ENCODE results near the gene NAV2. TPM values are rescaled to one million over a fixed set of nuclear protein-coding genes. Genes with fewer than 3 reads are reported as not detected.

The NAV2 gene
- total and polyA plus RNA-seq, 4 donors = 5.0 to 250 (median 51.4) TPM

- intact Hi-C loops (cut with DNase I) = loop anchor here in 1 of 2 donors (10.0 kb wide), 1 partner anchor 392 kb away; no protein-coding TSS in a partner anchor
Measured at GRCh38 chr11:20117291-20117690, 404.7 kb downstream of the NAV2 start.

DNA sequence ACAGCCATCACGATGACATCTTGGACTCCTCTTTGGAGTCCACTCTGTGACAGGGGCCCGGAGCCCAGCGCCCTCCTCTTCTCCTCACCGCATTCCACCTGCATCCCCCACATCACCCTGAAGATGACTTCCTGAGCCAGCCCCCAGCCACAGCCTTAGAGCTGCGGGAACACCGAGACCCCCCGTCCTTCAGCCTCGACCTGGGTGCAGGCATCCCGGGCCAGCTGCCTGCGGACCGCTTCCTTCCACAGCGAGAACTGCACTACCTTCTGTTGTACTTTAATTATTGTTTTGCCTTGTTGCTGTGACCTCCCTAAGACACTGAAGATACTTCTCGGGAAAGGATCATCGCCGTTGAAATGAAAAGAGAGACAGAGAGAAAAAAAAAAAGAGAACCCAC lies 405.6 kb downstream of the NAV2 start:
- H3K27me3 ChIP-seq (ENCODE audit: control insufficient read depth in 1 of 2, insufficient read depth in 2 of 2, low read length in 1 of 2) = no peaks in the 10 kb centered on the region
- ATAC-seq (ENCODE audit: low FRiP score) = no peak
- intact Hi-C loops (cut with DNase I) = loop anchor here in 1 of 2 donors (10.0 kb wide), 1 partner anchor 393 kb away; no protein-coding TSS in a partner anchor
- H3K4me3 ChIP-seq (ENCODE audit: low read length in 2 of 2) = no peak overlapping the region
- H3K36me3 ChIP-seq (ENCODE audit: control insufficient read depth in 1 of 2, insufficient read depth in 2 of 2, low read length in 1 of 2) = peaks cover 2 to 6% of the 10 kb centered on the region in 2 donors
- H3K9me3 ChIP-seq (ENCODE audit: control insufficient read depth, low read length) = no peaks in the 10 kb centered on the region
- DNase-seq = no peak
- H3K4me1 ChIP-seq (ENCODE audit: control insufficient read depth in 1 of 2, insufficient read depth in 2 of 2, low read length in 2 of 2) = no peaks in the 10 kb centered on the region
- 89 to 92% methylated on average over 15 of the region's 15 CpGs for WGBS, 2 donors
- H3K27ac ChIP-seq (ENCODE audit: low read depth in 1 of 2, low read length in 2 of 2) = no peak overlapping the region

More at GRCh38 chr11:20117291-20117690, 404.7 kb downstream of the NAV2 start:
- Histone ChIP-seq H3K27ac (ENCODE audit: low read depth in 1 of 2, low read length in 2 of 2) (peak overlapping the region in 1 of 2 donors; percentile 4), H3K9me3 (ENCODE audit: control insufficient read depth, low read length) (no peaks in the 10 kb centered on the region), H3K4me1 (ENCODE audit: control insufficient read depth in 1 of 2, insufficient read depth in 2 of 2, low read length in 2 of 2) (peaks cover 0 to 6% of the 10 kb centered on the region in 2 donors), H3K36me3 (ENCODE audit: control insufficient read depth in 1 of 2, insufficient read depth in 2 of 2, low read length in 1 of 2) (peaks cover 2 to 6% of the 10 kb centered on the region in 2 donors), H3K4me3 (ENCODE audit: low read length in 2 of 2) (no peak overlapping the region), H3K27me3 (ENCODE audit: control insufficient read depth in 1 of 2, insufficient read depth in 2 of 2, low read length in 1 of 2) (no peaks in the 10 kb centered on the region)
- DNase-seq = no peak
- WGBS, 2 donors = 23 to 25% methylated on average over 5 of the region's 5 CpGs
- no peak for ATAC-seq (ENCODE audit: low FRiP score)

DNA sequence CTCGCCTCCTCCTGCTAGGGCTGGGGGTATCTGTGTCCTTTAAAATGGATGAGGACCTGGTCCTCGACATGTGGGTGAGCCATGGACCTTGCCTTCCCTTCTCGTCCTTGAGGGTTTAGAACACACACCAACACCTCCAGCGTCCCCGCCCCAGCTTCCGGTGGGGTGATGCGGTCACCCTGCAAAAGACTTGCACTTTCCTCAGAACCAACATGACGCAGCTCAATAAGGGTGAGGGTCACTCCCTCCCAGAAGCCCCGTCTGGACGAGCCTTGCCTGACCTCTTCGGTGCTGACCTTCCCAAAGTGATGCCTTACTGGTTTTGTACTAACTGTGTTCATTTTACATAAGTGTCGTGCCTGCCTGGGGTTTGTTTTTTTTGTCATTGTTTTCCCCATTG lies 406.7 kb downstream of the NAV2 start:
- H3K9me3 ChIP-seq (ENCODE audit: control insufficient read depth, low read length) = no peaks in the 10 kb centered on the region
- no peak for ATAC-seq (ENCODE audit: low FRiP score)
- intact Hi-C loops (cut with DNase I) = loop anchor here in 1 of 2 donors (10.0 kb wide), 1 partner anchor 395 kb away; no protein-coding TSS in a partner anchor
- no peak overlapping the region for H3K27ac ChIP-seq (ENCODE audit: low read depth in 1 of 2, low read length in 2 of 2)
- no peaks in the 10 kb centered on the region for H3K27me3 ChIP-seq (ENCODE audit: control insufficient read depth in 1 of 2, insufficient read depth in 2 of 2, low read length in 1 of 2)
- peaks cover 2 to 6% of the 10 kb centered on the region in 2 donors for H3K36me3 ChIP-seq (ENCODE audit: control insufficient read depth in 1 of 2, insufficient read depth in 2 of 2, low read length in 1 of 2)
- no peak for DNase-seq
- WGBS, 2 donors = 86 to 87% methylated on average over 12 of the region's 12 CpGs
- H3K4me3 ChIP-seq (ENCODE audit: low read length in 2 of 2) = no peak overlapping the region
- H3K4me1 ChIP-seq (ENCODE audit: control insufficient read depth in 1 of 2, insufficient read depth in 2 of 2, low read length in 2 of 2) = no peaks in the 10 kb centered on the region

- no peaks in the 10 kb centered on the region for H3K27me3 ChIP-seq (ENCODE audit: control insufficient read depth in 1 of 2, insufficient read depth in 2 of 2, low read length in 1 of 2)
- peak overlapping the region in 1 of 2 donors; percentile 21 for H3K27ac ChIP-seq (ENCODE audit: low read depth in 1 of 2, low read length in 2 of 2)
- no peaks in the 10 kb centered on the region for H3K9me3 ChIP-seq (ENCODE audit: control insufficient read depth, low read length)
- no peaks in the 10 kb centered on the region for H3K4me1 ChIP-seq (ENCODE audit: control insufficient read depth in 1 of 2, insufficient read depth in 2 of 2, low read length in 2 of 2)
- no peak for ATAC-seq (ENCODE audit: low FRiP score)
- 75% methylated on average over 7 of the region's 7 CpGs for WGBS, 2 donors
- DNase-seq = no peak
- intact Hi-C loops (cut with DNase I) = no loop called here
- H3K36me3 ChIP-seq (ENCODE audit: control insufficient read depth in 1 of 2, insufficient read depth in 2 of 2, low read length in 1 of 2) = peaks cover 2 to 6% of the 10 kb centered on the region in 2 donors
- H3K4me3 ChIP-seq (ENCODE audit: low read length in 2 of 2) = no peak overlapping the region
Measured at GRCh38 chr11:20120134-20120925, 407.7 kb downstream of the NAV2 start.

GRCh38 chr11:20122131-20122530 lies 409.5 kb downstream of the NAV2 start:
- DNase-seq (no peak), ATAC-seq (ENCODE audit: low FRiP score) (no peak)
- 69 to 74% methylated on average over 3 of the region's 3 CpGs for WGBS, 2 donors
- H3K27me3 ChIP-seq (ENCODE audit: control insufficient read depth in 1 of 2, insufficient read depth in 2 of 2, low read length in 1 of 2) = no peaks in the 10 kb centered on the region
- H3K4me3 ChIP-seq (ENCODE audit: low read length in 2 of 2) = no peak overlapping the region
- no peak overlapping the region for H3K27ac ChIP-seq (ENCODE audit: low read depth in 1 of 2, low read length in 2 of 2)
- peaks cover 2 to 6% of the 10 kb centered on the region in 2 donors for H3K36me3 ChIP-seq (ENCODE audit: control insufficient read depth in 1 of 2, insufficient read depth in 2 of 2, low read length in 1 of 2)
- intact Hi-C loops (cut with DNase I) = no loop called here
- H3K4me1 ChIP-seq (ENCODE audit: control insufficient read depth in 1 of 2, insufficient read depth in 2 of 2, low read length in 2 of 2) = no peaks in the 10 kb centered on the region
- H3K9me3 ChIP-seq (ENCODE audit: control insufficient read depth, low read length) = no peaks in the 10 kb centered on the region

GRCh38 chr11:20125927-20126326 lies 413.3 kb downstream of the NAV2 start:
- intact Hi-C loops (cut with DNase I) = loop anchor here in 1 of 2 donors (5.0 kb wide), 2 partner anchors 179 to 569 kb away; no protein-coding TSS in a partner anchor
- Histone ChIP-seq H3K4me1 (ENCODE audit: control insufficient read depth in 1 of 2, insufficient read depth in 2 of 2, low read length in 2 of 2) (no peaks in the 10 kb centered on the region), H3K9me3 (ENCODE audit: control insufficient read depth, low read length) (no peaks in the 10 kb centered on the region), H3K27ac (ENCODE audit: low read depth in 1 of 2, low read length in 2 of 2) (no peak overlapping the region), H3K4me3 (ENCODE audit: low read length in 2 of 2) (no peak overlapping the region), H3K27me3 (ENCODE audit: control insufficient read depth in 1 of 2, insufficient read depth in 2 of 2, low read length in 1 of 2) (no peaks in the 10 kb centered on the region), H3K36me3 (ENCODE audit: control insufficient read depth in 1 of 2, insufficient read depth in 2 of 2, low read length in 1 of 2) (no peaks in the 10 kb centered on the region)
- no peak for DNase-seq
- WGBS, 2 donors = 25 to 28% methylated on average over 6 of the region's 6 CpGs
- no peak for ATAC-seq (ENCODE audit: low FRiP score)

DNA sequence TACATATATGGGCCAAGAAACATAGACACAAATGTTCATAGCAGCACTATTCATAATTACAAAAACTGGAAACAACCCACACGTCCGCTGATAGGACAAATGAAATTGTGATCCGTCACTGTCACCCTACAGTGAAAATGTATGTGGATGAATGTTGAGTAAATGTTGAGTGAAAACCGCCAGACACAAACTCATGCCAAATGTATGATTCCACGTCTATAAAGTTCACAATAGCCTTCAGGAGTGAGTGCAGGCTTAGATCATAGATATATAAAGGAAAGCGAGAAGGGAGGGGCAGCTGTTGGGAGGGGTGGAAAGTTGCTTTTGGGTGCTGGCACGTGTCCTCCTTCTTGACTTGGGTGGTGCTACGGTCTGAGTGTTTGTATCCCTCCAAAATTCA lies 414.1 kb downstream of the NAV2 start:
- 29 to 39% methylated on average over 8 of the region's 8 CpGs for WGBS, 2 donors
- DNase-seq (no peak), ATAC-seq (ENCODE audit: low FRiP score) (no peak)
- intact Hi-C loops (cut with DNase I) = loop anchor here in 1 of 2 donors (5.0 kb wide), 2 partner anchors 179 to 569 kb away; no protein-coding TSS in a partner anchor
- Histone ChIP-seq H3K36me3 (ENCODE audit: control insufficient read depth in 1 of 2, insufficient read depth in 2 of 2, low read length in 1 of 2) (no peaks in the 10 kb centered on the region), H3K27ac (ENCODE audit: low read depth in 1 of 2, low read length in 2 of 2) (no peak overlapping the region), H3K4me3 (ENCODE audit: low read length in 2 of 2) (no peak overlapping the region), H3K4me1 (ENCODE audit: control insufficient read depth in 1 of 2, insufficient read depth in 2 of 2, low read length in 2 of 2) (no peaks in the 10 kb centered on the region), H3K9me3 (ENCODE audit: control insufficient read depth, low read length) (no peaks in the 10 kb centered on the region), H3K27me3 (ENCODE audit: control insufficient read depth in 1 of 2, insufficient read depth in 2 of 2, low read length in 1 of 2) (no peaks in the 10 kb centered on the region)

GRCh38 chr11:20127671-20128527 lies 415.3 kb downstream of the NAV2 start:
- intact Hi-C loops (cut with DNase I) = loop anchor here in 1 of 2 donors (5.0 kb wide), 2 partner anchors 181 to 571 kb away; no protein-coding TSS in a partner anchor
- no peaks in the 10 kb centered on the region for H3K27me3 ChIP-seq (ENCODE audit: control insufficient read depth in 1 of 2, insufficient read depth in 2 of 2, low read length in 1 of 2)
- peak overlapping the region in 1 of 2 donors; percentile 13 for H3K27ac ChIP-seq (ENCODE audit: low read depth in 1 of 2, low read length in 2 of 2)
- 64 to 65% methylated on average over 16 of the region's 16 CpGs for WGBS, 2 donors
- no peaks in the 10 kb centered on the region for H3K36me3 ChIP-seq (ENCODE audit: control insufficient read depth in 1 of 2, insufficient read depth in 2 of 2, low read length in 1 of 2)
- DNase-seq (peak; percentile 86 to 92), ATAC-seq (ENCODE audit: low FRiP score) (peak; percentile 81)
- H3K4me3 ChIP-seq (ENCODE audit: low read length in 2 of 2) = no peak overlapping the region
- H3K9me3 ChIP-seq (ENCODE audit: control insufficient read depth, low read length) = no peaks in the 10 kb centered on the region
- no peaks in the 10 kb centered on the region for H3K4me1 ChIP-seq (ENCODE audit: control insufficient read depth in 1 of 2, insufficient read depth in 2 of 2, low read length in 2 of 2)
